Measurements from ENCODE around the gene CCDC167. TPM values are rescaled to one million over a fixed set of nuclear protein-coding genes. Genes with fewer than 3 reads are reported as not detected.

CCDC167 gene
- total RNA-seq, 1 donor from 2014 or later: 24.8 TPM

DNA sequence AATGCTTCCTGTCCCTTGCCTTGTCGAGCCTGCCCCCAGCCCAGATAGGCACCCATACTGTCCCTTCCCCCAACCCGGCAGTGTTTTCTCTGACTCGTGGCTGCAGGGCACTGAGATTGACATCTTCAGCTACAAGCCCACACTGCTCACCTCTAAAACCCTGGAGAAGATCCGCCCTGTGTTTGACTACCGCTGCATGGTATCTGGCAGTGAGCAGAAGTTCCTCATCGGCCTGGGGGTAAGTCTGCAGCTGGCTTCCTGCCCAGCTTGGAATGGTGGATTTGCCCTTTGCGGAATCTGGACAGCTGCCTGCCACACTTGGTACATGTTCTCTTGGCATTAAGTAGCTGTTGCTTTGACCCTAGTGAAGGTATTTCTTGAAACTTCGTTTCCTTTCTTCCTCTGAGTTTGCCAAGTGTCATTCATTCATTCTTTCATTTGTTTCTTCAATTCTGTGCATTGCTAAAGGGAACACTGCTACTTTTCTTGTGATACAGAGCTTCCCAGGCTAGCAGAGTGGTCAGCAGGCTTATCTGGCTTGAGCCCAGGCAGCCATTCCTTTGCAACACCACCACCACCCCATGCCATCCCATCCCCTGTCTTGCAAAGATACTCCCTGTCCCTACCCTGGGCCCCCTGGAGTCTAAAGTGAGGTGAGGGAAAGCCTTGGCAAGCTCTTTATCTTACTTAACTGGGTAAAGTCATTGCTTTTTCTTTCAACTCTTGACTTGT is 26.2 kb downstream of the CCDC167 start:
- DNase-seq (ENCODE audit: low spot score in 2 of 2, unreplicated experiment in 2 of 2): no peak
- Mint-ChIP-seq H3K4me1 (no peaks in the 10 kb centered on the region), H3K4me3 (no peak overlapping the region), H3K27me3 (ENCODE audit: low read depth) (no peaks in the 10 kb centered on the region), H3K9me3 (peaks cover 4% of the 10 kb centered on the region), H3K36me3 (peaks cover 52% of the 10 kb centered on the region), H3K27ac (no peak overlapping the region)
- TF ChIP-seq, protein P1, sequence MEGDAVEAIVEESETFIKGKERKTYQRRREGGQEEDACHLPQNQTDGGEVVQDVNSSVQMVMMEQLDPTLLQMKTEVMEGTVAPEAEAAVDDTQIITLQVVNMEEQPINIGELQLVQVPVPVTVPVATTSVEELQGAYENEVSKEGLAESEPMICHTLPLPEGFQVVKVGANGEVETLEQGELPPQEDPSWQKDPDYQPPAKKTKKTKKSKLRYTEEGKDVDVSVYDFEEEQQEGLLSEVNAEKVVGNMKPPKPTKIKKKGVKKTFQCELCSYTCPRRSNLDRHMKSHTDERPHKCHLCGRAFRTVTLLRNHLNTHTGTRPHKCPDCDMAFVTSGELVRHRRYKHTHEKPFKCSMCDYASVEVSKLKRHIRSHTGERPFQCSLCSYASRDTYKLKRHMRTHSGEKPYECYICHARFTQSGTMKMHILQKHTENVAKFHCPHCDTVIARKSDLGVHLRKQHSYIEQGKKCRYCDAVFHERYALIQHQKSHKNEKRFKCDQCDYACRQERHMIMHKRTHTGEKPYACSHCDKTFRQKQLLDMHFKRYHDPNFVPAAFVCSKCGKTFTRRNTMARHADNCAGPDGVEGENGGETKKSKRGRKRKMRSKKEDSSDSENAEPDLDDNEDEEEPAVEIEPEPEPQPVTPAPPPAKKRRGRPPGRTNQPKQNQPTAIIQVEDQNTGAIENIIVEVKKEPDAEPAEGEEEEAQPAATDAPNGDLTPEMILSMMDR (IDR thresholded peaks at IDR 0.05; ENCODE audit: unreplicated experiment): no peak

DNA sequence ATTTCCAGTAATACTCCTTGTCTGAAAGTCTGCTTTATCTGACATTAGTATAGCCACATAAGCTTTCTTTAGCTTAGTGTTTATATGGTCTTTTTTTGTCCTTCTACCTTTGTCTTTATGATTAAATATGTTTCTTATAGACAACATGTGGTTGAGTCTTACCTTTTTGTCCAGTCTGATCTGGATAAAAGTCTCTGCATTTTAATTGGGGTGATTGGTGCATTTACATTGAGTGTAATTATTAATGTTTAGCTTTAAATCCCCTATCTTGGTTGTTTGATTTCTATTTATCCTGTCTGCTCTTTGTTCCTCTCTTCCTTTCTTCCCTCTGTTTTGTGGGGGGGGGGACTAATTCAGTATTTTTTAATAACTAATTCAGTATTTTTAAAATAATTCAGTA is 32.0 kb downstream of the CCDC167 start:
- Mint-ChIP-seq H3K27ac (no peak overlapping the region), H3K36me3 (peaks cover 68% of the 10 kb centered on the region), H3K27me3 (ENCODE audit: low read depth) (no peaks in the 10 kb centered on the region), H3K4me3 (no peak overlapping the region), H3K9me3 (peaks cover 16% of the 10 kb centered on the region), H3K4me1 (no peaks in the 10 kb centered on the region)
- TF ChIP-seq, protein P1 (IDR thresholded peaks at IDR 0.05; ENCODE audit: unreplicated experiment): no peak
- DNase-seq (ENCODE audit: low spot score in 2 of 2, unreplicated experiment in 2 of 2): no peak

DNA sequence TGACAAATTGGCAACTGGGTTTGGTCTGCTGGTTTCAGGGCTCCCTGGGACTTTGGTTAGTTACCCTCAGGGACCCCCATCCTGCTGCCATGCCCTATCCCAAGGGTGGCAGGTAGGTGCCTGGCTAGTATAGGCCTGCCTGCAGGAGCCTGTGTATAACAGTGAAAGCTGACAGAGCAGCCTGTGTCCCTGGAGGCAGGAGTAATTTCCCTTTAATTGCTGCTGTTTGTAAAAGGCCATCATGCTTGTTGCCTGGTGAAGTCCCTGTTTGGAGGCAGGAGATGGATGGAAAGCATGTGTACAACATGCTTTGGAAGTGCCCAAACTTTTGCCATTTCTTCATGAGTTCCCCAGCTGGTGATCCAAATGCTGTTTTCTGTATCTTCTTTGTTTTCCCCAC is 36.6 kb downstream of the CCDC167 start:
- H3K27ac Mint-ChIP-seq: no peak overlapping the region
- peaks cover 68% of the 10 kb centered on the region for H3K36me3 Mint-ChIP-seq
- TF ChIP-seq, protein P1 (IDR thresholded peaks at IDR 0.05; ENCODE audit: unreplicated experiment): no peak
- H3K27me3 Mint-ChIP-seq (ENCODE audit: low read depth): no peaks in the 10 kb centered on the region
- H3K4me3 Mint-ChIP-seq: no peak overlapping the region
- H3K4me1 Mint-ChIP-seq: no peaks in the 10 kb centered on the region
- no peak for DNase-seq (ENCODE audit: low spot score in 2 of 2, unreplicated experiment in 2 of 2)
- H3K9me3 Mint-ChIP-seq: peaks cover 12% of the 10 kb centered on the region

DNA sequence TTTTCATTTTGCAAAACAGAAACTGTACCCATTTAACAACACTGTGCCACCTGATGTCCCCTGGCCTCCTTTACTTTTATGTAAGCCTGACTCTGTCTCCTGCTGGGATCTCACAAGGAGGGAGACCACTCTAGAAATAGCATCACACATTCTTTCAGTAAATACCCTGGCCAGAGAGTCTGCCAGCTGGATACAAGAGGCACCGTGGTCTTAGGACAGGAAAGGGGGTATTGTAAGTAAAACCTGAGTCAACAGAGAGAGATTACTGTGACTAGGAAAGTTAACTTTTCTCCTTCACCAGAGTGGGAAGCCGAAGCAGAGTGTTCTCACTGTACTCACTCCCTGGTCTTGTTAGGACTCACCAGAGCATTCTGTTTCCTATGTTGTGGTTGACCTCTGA is 38.9 kb downstream of the CCDC167 start:
- Mint-ChIP-seq H3K36me3 (peaks cover 64% of the 10 kb centered on the region), H3K4me1 (no peaks in the 10 kb centered on the region)
- no peak for DNase-seq (ENCODE audit: low spot score in 2 of 2, unreplicated experiment in 2 of 2)

DNA sequence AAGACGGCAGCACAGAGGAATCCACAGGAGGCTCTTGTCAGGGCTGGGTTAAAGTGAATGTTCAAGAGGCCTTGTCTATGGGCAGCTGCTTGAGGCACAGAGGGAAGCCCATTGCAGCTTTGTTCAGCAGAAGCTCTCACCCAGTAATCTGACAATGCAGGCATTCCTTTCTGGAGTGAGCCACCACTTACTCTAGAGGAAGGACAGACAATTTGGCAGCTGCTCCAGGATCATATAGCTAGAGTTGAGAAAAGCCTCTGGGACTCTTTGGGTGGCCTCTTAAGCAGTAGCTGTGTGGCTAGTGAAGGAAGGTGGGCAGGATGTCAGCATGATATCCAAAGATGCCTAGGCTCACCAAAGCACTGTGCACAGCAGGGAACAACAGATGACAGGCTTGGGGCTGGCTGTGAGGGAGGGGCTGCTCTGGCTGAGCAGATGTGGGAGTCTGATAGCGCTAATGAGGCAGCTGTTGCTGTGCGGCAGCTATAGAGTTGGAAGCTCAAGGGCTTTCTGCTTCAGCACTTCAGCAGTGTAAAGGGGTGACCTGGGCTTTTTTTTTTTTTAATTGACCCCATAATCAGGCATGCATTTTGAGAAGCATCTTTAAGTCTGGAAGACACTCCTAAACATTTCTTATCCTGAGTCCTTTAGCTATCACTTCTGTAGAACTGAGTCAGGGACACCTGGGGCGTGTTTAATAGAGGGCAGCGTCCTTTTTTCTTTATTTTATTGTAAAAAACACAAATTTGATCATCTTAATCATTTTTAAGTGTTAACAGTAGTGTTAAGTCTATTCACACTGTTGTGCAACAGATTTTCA is 39.5 kb downstream of the CCDC167 start:
- Mint-ChIP-seq H3K4me3 (no peak overlapping the region), H3K4me1 (no peaks in the 10 kb centered on the region), H3K9me3 (no peaks in the 10 kb centered on the region), H3K27me3 (ENCODE audit: low read depth) (no peaks in the 10 kb centered on the region), H3K36me3 (peaks cover 62% of the 10 kb centered on the region), H3K27ac (no peak overlapping the region)
- TF ChIP-seq, protein P1 (IDR thresholded peaks at IDR 0.05; ENCODE audit: unreplicated experiment): no peak
- DNase-seq (ENCODE audit: low spot score in 2 of 2, unreplicated experiment in 2 of 2): no peak

More for the DNA sequence above, 38.9 kb downstream of the CCDC167 start:
- Mint-ChIP-seq H3K27ac (no peak overlapping the region), H3K4me3 (no peak overlapping the region), H3K27me3 (ENCODE audit: low read depth) (no peaks in the 10 kb centered on the region), H3K9me3 (no peaks in the 10 kb centered on the region)
- TF ChIP-seq, protein P1 (IDR thresholded peaks at IDR 0.05; ENCODE audit: unreplicated experiment): no peak
